HCT116 (cell line): ENCODE data around the gene PRKCH. TPM values are rescaled to one million over a fixed set of nuclear protein-coding genes. Genes with fewer than 3 reads are reported as not detected.

Experiments used
- ATAC-seq: fragments of 200-7000 bp; cut with Tn5 transposase; 2 replicates; pipeline ENCODE4 v1.9.1; 2020; ENCODE audit warnings: mild to moderate bottlenecking, moderate library complexity
- BruUV-seq: library from RNA; stranded (reverse); fragments of 400-500 nt; replicated peaks from 2 replicates; lab custom pipeline; 2021; lab: Mats Ljungman, UMichigan
- CTCF ChIA-PET: fragments of 300-600 bp; sonication (Branson Sonifier 250); formaldehyde crosslinking; loops from one replicate; lab custom pipeline; 2021; ENCODE audit warnings: antibody characterized with exemption; lab: Charles Lee
- POLR2A ChIA-PET: fragments of 300-600, 350-600 bp; sonication (Branson Sonifier 250); formaldehyde crosslinking; loops from one replicate; lab custom pipeline; 2021; ENCODE audit warnings: antibody characterized with exemption; lab: Charles Lee
- RAD21 ChIA-PET, 2 experiments: fragments of 300-600 bp; sonication (Branson Sonifier 250); formaldehyde crosslinking; loops; one replicate each; lab custom pipeline; 2023; ENCODE audit warnings: low total read pairs in 2 of 2; ENCODE audit not compliant: uncharacterized antibody in 2 of 2, unreplicated experiment in 2 of 2, low non-redundant PET in 1 of 2; lab: Charles Lee
- DNase-seq: peaks from one replicate; pipeline ENCODE4 v3.0.0-alpha.2; 2010; ENCODE audit warnings: low read depth, low spot score
- H2AFZ ChIP-seq: fragments of 200-600 bp; shearing (Covaris generic), sonication (generic); 2 replicates; pipeline ENCODE4 v1.6.1; 2017; ENCODE audit warnings: low read depth, mixed run types, mixed read lengths, antibody characterized with exemption, low read length; ENCODE audit not compliant: poor library complexity, severe bottlenecking
- H3K27ac ChIP-seq: 2 replicates; pipeline ENCODE4 v1.5.1; 2012; ENCODE audit warnings: low read depth, low read length
- H3K27me3 ChIP-seq: fragments of 200-600 bp; sonication (generic); 2 replicates; pipeline ENCODE4 v1.6.1; 2016; ENCODE audit warnings: mixed run types, low read length, mixed read lengths; ENCODE audit not compliant: insufficient read depth
- H3K36me3 ChIP-seq, 2 experiments: fragments of 200-500 bp in 1 of 2; fragments of 200-600 bp in 1 of 2; sonication (Bioruptor generic) in 1 of 2; sonication (generic) in 1 of 2; 2 replicates each; pipeline versions ENCODE4 v1.5.1 to v1.6.1; 2014 to 2016; ENCODE audit warnings: low read length in 2 of 2, inconsistent platforms in 1 of 2, mixed read lengths in 1 of 2, mixed run types in 1 of 2; ENCODE audit not compliant: insufficient read depth in 2 of 2, control insufficient read depth in 1 of 2
- H3K4me1 ChIP-seq, 2 experiments: fragments of 200-600 bp in 1 of 2; sonication (generic) in 1 of 2; 2 replicates each; pipeline versions ENCODE4 v1.5.1 to v1.6.1; 2012 to 2017; ENCODE audit warnings: low read length in 2 of 2, inconsistent platforms in 1 of 2, mild to moderate bottlenecking in 1 of 2, mixed read lengths in 1 of 2, mixed run types in 1 of 2, moderate library complexity in 1 of 2; ENCODE audit not compliant: insufficient read depth in 2 of 2, control insufficient read depth in 1 of 2
- H3K4me2 ChIP-seq: fragments of 200-600 bp; sonication (generic); 2 replicates; pipeline ENCODE4 v1.6.1; 2017; ENCODE audit warnings: mixed run types, low read length, mixed read lengths
- H3K4me3 ChIP-seq, 2 experiments: fragments of 200-600 bp in 1 of 2; sonication (generic) in 1 of 2; replicated peaks in 1 of 2; 2 replicates each; pipeline ENCODE4 v1.5.1; 2011 to 2016; ENCODE audit warnings: low read length in 2 of 2, control low read depth in 1 of 2, low read depth in 1 of 2, mild to moderate bottlenecking in 1 of 2, mixed read lengths in 1 of 2, mixed run types in 1 of 2
- H3K79me2 ChIP-seq: fragments of 200-600 bp; sonication (generic); 2 replicates; pipeline ENCODE4 v1.6.1; 2017; ENCODE audit warnings: mild to moderate bottlenecking, mixed run types, low read length, moderate library complexity, mixed read lengths; ENCODE audit not compliant: insufficient read depth
- H3K9ac ChIP-seq: fragments of 200-600 bp; sonication (generic); 2 replicates; pipeline ENCODE4 v1.6.1; 2016; ENCODE audit warnings: low read length, mixed read lengths
- H3K9me2 ChIP-seq: fragments of 200-600 bp; sonication (generic), shearing (Covaris generic); 2 replicates; pipeline ENCODE4 v1.6.1; 2017; ENCODE audit warnings: mixed run types, mild to moderate bottlenecking, moderate library complexity; ENCODE audit not compliant: insufficient read depth
- H3K9me3 ChIP-seq, 2 experiments: fragments of 200-500 bp in 1 of 2; fragments of 200-600 bp in 1 of 2; sonication (Bioruptor generic) in 1 of 2; sonication (generic) in 1 of 2; 2 replicates each; pipeline ENCODE4 v1.6.1; 2014 to 2017; ENCODE audit warnings: low read length in 2 of 2, mixed read lengths in 2 of 2, inconsistent platforms in 1 of 2, low read depth in 1 of 2, mild to moderate bottlenecking in 1 of 2, mixed run types in 1 of 2, moderate library complexity in 1 of 2; ENCODE audit not compliant: control insufficient read depth in 1 of 2, insufficient read depth in 1 of 2
- H4K20me1 ChIP-seq: fragments of 200-600 bp; sonication (generic), shearing (Covaris generic); 2 replicates; pipeline ENCODE4 v1.6.1; 2017; ENCODE audit warnings: mixed run types, mild to moderate bottlenecking, moderate library complexity; ENCODE audit not compliant: insufficient read depth
- ATF3 ChIP-seq: IDR thresholded peaks from 2 replicates; pipeline ENCODE4 v1.6.1; 2012
- ELF1 ChIP-seq: IDR thresholded peaks from 2 replicates; pipeline ENCODE4 v1.6.1; 2012; ENCODE audit warnings: low read depth, borderline replicate concordance
- FOSL1 ChIP-seq: IDR thresholded peaks from 2 replicates; pipeline ENCODE4 v1.6.1; 2012; ENCODE audit warnings: low read depth
- JUND ChIP-seq: IDR thresholded peaks from 2 replicates; pipeline ENCODE4 v1.6.1; 2012
- POLR2A ChIP-seq: IDR thresholded peaks from 2 replicates; pipeline ENCODE4 v1.7.0; 2011; ENCODE audit warnings: borderline replicate concordance; ENCODE audit not compliant: insufficient read depth, insufficient read length; ENCODE audit errors: extremely low read depth
- POLR2AphosphoS5 ChIP-seq: IDR thresholded peaks from 2 replicates; pipeline ENCODE4 v1.6.1; 2011; ENCODE audit warnings: mild to moderate bottlenecking, low read depth, low read length, moderate library complexity
- RAD21 ChIP-seq: IDR thresholded peaks from 2 replicates; pipeline ENCODE4 v1.6.1; 2012; ENCODE audit warnings: low read depth, mild to moderate bottlenecking
- SIN3A ChIP-seq: IDR thresholded peaks from 2 replicates; pipeline ENCODE4 v1.6.1; 2012; ENCODE audit warnings: low read depth
- ZBTB33 ChIP-seq: IDR thresholded peaks from 2 replicates; pipeline ENCODE4 v1.6.1; 2011; ENCODE audit warnings: mild to moderate bottlenecking, low read length, moderate library complexity; ENCODE audit not compliant: insufficient replicate concordance; ENCODE audit errors: extremely low read depth
- ZFX ChIP-seq: fragments of 450-650 bp; IDR thresholded peaks from 2 replicates; pipeline ENCODE4 v1.6.1; 2017
- intact Hi-C: fragments of 100-400 bp; cut with micrococcal nuclease; formaldehyde crosslinking; loops from 2 replicates; pipeline ENCODE4 v1.10.0; 2022
- total RNA-seq: library from RNA; stranded (reverse); gene quantifications from one replicate; pipeline ENCODE4 v1.2.1, GENCODE V29; 2021; ENCODE audit not compliant: unreplicated experiment

The PRKCH gene
- total RNA-seq, 1 experiment from 2014 or later, result 16.6 TPM

GRCh38 chr14:61462566-61463193 is 141.3 kb downstream of the PRKCH start:
- DNase-seq (no peak), ATAC-seq (no peak)
- CTCF ChIA-PET, result interaction anchor here (1.2 kb wide), 1 partner anchor 375 kb away, joined by 3 read pairs; no protein-coding TSS in a partner anchor

More at GRCh38 chr14:61462566-61463193, 141.3 kb downstream of the PRKCH start:
- Histone ChIP-seq H3K79me2 (no peaks in the 10 kb centered on the region), H2AFZ (no peak overlapping the region), H3K9ac (no peak overlapping the region), H3K4me3 (no peak overlapping the region), H3K4me2 (no peak overlapping the region), H4K20me1 (no peaks in the 10 kb centered on the region), H3K9me2 (no peaks in the 10 kb centered on the region), H3K36me3 (peaks cover 0 to 3% of the 10 kb centered on the region in 2 experiments; a peak in 1 of 4 replicates), H3K27me3 (no peaks in the 10 kb centered on the region), H3K9me3 (no peaks in the 10 kb centered on the region), H3K4me1 (peaks cover 0 to 7% of the 10 kb centered on the region in 2 experiments; a peak in 2 of 4 replicates), H3K27ac (no peak overlapping the region)
- no TSS peak for BruUV-seq
- RAD21 ChIA-PET, result no interaction called here
- POLR2A ChIA-PET, result no interaction called here
- intact Hi-C loops, result no loop called here
- TF ChIP-seq ELF1, result no peak
- no peak for TF ChIP-seq JUND
- no peak for TF ChIP-seq POLR2AphosphoS5
- no peak for TF ChIP-seq SIN3A
- no peak for TF ChIP-seq ZBTB33
- TF ChIP-seq ATF3, result no peak
- TF ChIP-seq ZFX, result no peak
- TF ChIP-seq FOSL1, result no peak
- no peak for TF ChIP-seq RAD21
- no peak for TF ChIP-seq POLR2A
